ENCODE data around the gene WNK3.

DNA sequence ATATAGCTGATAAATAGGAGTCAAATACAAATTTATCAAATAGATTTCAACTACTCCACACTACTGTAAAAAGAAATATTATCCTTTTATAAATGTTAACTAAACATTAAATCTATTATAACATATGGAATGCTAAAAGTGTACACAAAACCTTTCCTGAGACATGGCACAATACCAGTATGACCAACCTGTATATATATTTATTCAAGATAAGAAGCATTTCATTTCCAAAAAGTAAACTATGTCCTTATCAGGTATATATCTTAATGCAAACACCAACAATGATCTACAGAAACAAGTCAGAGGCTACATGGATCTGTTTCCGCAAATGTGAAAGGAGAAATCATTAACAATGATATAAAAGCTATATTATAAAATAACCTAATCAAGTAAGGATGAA is 37.8 kb downstream of the WNK3 start:
- TF ChIP-seq, protein P1, sequence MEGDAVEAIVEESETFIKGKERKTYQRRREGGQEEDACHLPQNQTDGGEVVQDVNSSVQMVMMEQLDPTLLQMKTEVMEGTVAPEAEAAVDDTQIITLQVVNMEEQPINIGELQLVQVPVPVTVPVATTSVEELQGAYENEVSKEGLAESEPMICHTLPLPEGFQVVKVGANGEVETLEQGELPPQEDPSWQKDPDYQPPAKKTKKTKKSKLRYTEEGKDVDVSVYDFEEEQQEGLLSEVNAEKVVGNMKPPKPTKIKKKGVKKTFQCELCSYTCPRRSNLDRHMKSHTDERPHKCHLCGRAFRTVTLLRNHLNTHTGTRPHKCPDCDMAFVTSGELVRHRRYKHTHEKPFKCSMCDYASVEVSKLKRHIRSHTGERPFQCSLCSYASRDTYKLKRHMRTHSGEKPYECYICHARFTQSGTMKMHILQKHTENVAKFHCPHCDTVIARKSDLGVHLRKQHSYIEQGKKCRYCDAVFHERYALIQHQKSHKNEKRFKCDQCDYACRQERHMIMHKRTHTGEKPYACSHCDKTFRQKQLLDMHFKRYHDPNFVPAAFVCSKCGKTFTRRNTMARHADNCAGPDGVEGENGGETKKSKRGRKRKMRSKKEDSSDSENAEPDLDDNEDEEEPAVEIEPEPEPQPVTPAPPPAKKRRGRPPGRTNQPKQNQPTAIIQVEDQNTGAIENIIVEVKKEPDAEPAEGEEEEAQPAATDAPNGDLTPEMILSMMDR (IDR thresholded peaks at IDR 0.05; ENCODE audit: extremely low read depth in 1 of 2, insufficient read depth in 1 of 2, low read depth in 1 of 2, low read length in 2 of 2): no peak
- TF ChIP-seq EZH2 (IDR thresholded peaks at IDR 0.05; ENCODE audit: borderline replicate concordance, low read depth, low read length, severe bottlenecking): no peak
